H1 (cell line): Measurements from ENCODE around the gene SPON2. TPM values are rescaled to one million over a fixed set of nuclear protein-coding genes. Genes with fewer than 3 reads are reported as not detected.

Experiments
- CTCF ChIA-PET: fragments of 300-600 bp; sonication (Branson Sonifier 250); formaldehyde crosslinking; loops from one replicate; lab custom pipeline; 2021; ENCODE audit not compliant: partially characterized antibody; lab: Charles Lee
- POLR2A ChIA-PET: fragments of 300-600 bp; sonication (Branson Sonifier 250); formaldehyde crosslinking; loops from one replicate; lab custom pipeline; 2021; ENCODE audit warnings: inconsistent platforms; ENCODE audit not compliant: partially characterized antibody; lab: Charles Lee
- DNase-seq, 2 experiments: peaks; one replicate each; pipeline versions ENCODE4 v3.0.0 to v3.0.0-alpha.2; 2010 to 2022; ENCODE audit warnings: low spot score in 2 of 2, low read depth in 1 of 2, mixed read lengths in 1 of 2
- FAIRE-seq: peaks from 2 replicates; lab custom pipeline; 2011; peaks lifted over from hg19 to GRCh38; lab: Jason Lieb, UNC
- H2AFZ ChIP-seq: 2 replicates; pipeline ENCODE4 v1.8.1; 2012; ENCODE audit warnings: low read length, inconsistent platforms
- H2AK5ac ChIP-seq: 2 replicates; pipeline ENCODE4 v1.6.1; 2013; ENCODE audit warnings: low read depth, low read length
- H2BK120ac ChIP-seq: replicated peaks from 2 replicates; pipeline ENCODE3; 2013; ENCODE audit warnings: low read depth, low read length, inconsistent platforms
- H2BK12ac ChIP-seq: 2 replicates; pipeline ENCODE4 v1.6.1; 2013; ENCODE audit warnings: low read depth, low read length
- H2BK15ac ChIP-seq: 2 replicates; pipeline ENCODE4 v1.6.1; 2013; ENCODE audit warnings: low read length
- H2BK20ac ChIP-seq: 2 replicates; pipeline ENCODE4 v1.6.1; 2013; ENCODE audit warnings: low read length
- H2BK5ac ChIP-seq: 2 replicates; pipeline ENCODE4 v1.6.1; 2013; ENCODE audit warnings: low read depth, low read length
- H3K14ac ChIP-seq: 2 replicates; pipeline ENCODE4 v1.6.1; 2013; ENCODE audit warnings: inconsistent platforms; ENCODE audit not compliant: insufficient read length
- H3K18ac ChIP-seq: 2 replicates; pipeline ENCODE4 v1.6.1; 2013; ENCODE audit warnings: low read length; ENCODE audit errors: extremely low read depth
- H3K23ac ChIP-seq: 2 replicates; pipeline ENCODE4 v1.6.1; 2013; ENCODE audit warnings: inconsistent platforms; ENCODE audit not compliant: insufficient read length
- H3K23me2 ChIP-seq: 2 replicates; pipeline ENCODE4 v1.6.1; 2013; ENCODE audit warnings: low read depth, low read length
- H3K27ac ChIP-seq: 2 replicates; pipeline ENCODE4 v1.6.1; 2011; ENCODE audit warnings: low read depth, low read length, inconsistent platforms
- H3K27me3 ChIP-seq, 4 experiments: replicated peaks in 1 of 4; 1 replicate in 1 of 4; 2 replicates in 3 of 4; pipeline versions ENCODE4 v1.6.1 to v1.8.1; 2011 to 2013; ENCODE audit warnings: low read length in 3 of 4, mild to moderate bottlenecking in 3 of 4, inconsistent platforms in 2 of 4, mixed read lengths in 2 of 4, moderate library complexity in 1 of 4; ENCODE audit not compliant: control insufficient read depth in 3 of 4, insufficient read depth in 3 of 4; ENCODE audit errors: extremely low read depth in 1 of 4
- H3K36me3 ChIP-seq, 4 experiments: 2 replicates each; pipeline versions ENCODE4 v1.6.1 to v1.8.1; 2011 to 2013; ENCODE audit warnings: mild to moderate bottlenecking in 4 of 4, low read length in 3 of 4, moderate library complexity in 2 of 4, control low read depth in 1 of 4, inconsistent platforms in 1 of 4; ENCODE audit not compliant: insufficient read depth in 4 of 4, control insufficient read depth in 2 of 4
- H3K4ac ChIP-seq: replicated peaks from 2 replicates; pipeline ENCODE3; 2013; ENCODE audit warnings: low read length, low read depth, mixed read lengths, inconsistent platforms; ENCODE audit not compliant: insufficient read length
- H3K4me1 ChIP-seq, 4 experiments: replicated peaks in 1 of 4; 1 replicate in 1 of 4; 2 replicates in 3 of 4; pipeline versions ENCODE4 v1.6.1 to v1.8.1; 2011 to 2013; ENCODE audit warnings: low read length in 3 of 4, inconsistent platforms in 2 of 4, mixed read lengths in 1 of 4; ENCODE audit not compliant: insufficient read depth in 4 of 4, control insufficient read depth in 3 of 4
- H3K4me2 ChIP-seq, 2 experiments: 2 replicates each; pipeline versions ENCODE4 v1.6.1 to v1.8.1; 2011 to 2013; ENCODE audit warnings: low read depth in 2 of 2, low read length in 2 of 2, control low read depth in 1 of 2, inconsistent platforms in 1 of 2, mild to moderate bottlenecking in 1 of 2; ENCODE audit not compliant: insufficient read depth in 1 of 2
- H3K4me3 ChIP-seq, 4 experiments: fragments of 200-600, 300-600 bp in 1 of 4; sonication (generic), shearing (Covaris generic), sonication (Bioruptor Twin) in 1 of 4; 2 replicates each; pipeline versions ENCODE4 v1.5.1 to v1.8.1; 2011 to 2016; ENCODE audit warnings: low read length in 4 of 4, low read depth in 3 of 4, control low read depth in 2 of 4, inconsistent platforms in 2 of 4, mild to moderate bottlenecking in 2 of 4, mixed read lengths in 1 of 4, moderate library complexity in 1 of 4; ENCODE audit not compliant: insufficient read depth in 2 of 4; ENCODE audit errors: extremely low read depth in 1 of 4
- H3K56ac ChIP-seq: replicated peaks from 2 replicates; pipeline ENCODE3; 2013; ENCODE audit warnings: low read depth, mild to moderate bottlenecking, mixed read lengths, low read length, inconsistent platforms; ENCODE audit not compliant: insufficient read length
- H3K79me1 ChIP-seq: 2 replicates; pipeline ENCODE4 v1.6.1; 2013; ENCODE audit warnings: low read depth, low read length, control low read depth
- H3K79me2 ChIP-seq, 2 experiments: 2 replicates each; pipeline versions ENCODE4 v1.6.1 to v1.8.1; 2012 to 2013; ENCODE audit warnings: low read length in 2 of 2, mild to moderate bottlenecking in 2 of 2, inconsistent platforms in 1 of 2; ENCODE audit not compliant: insufficient read depth in 2 of 2, control insufficient read depth in 1 of 2
- H3K9ac ChIP-seq, 4 experiments: replicated peaks in 1 of 4; 1 replicate in 1 of 4; 2 replicates in 3 of 4; pipeline versions ENCODE4 v1.6.1 to v1.8.1; 2011 to 2013; ENCODE audit warnings: low read depth in 3 of 4, low read length in 3 of 4, control low read depth in 2 of 4, mild to moderate bottlenecking in 2 of 4, moderate library complexity in 2 of 4, inconsistent platforms in 1 of 4; ENCODE audit errors: extremely low read depth in 1 of 4
- H3K9me3 ChIP-seq, 2 experiments: 2 replicates each; pipeline versions ENCODE4 v1.6.1 to v1.8.1; 2012 to 2013; ENCODE audit warnings: mild to moderate bottlenecking in 2 of 2, moderate library complexity in 2 of 2, control low read depth in 1 of 2, inconsistent platforms in 1 of 2, low read depth in 1 of 2, low read length in 1 of 2, mixed read lengths in 1 of 2; ENCODE audit not compliant: insufficient read depth in 2 of 2
- H4K20me1 ChIP-seq, 2 experiments: replicated peaks in 1 of 2; 2 replicates each; pipeline versions ENCODE3 to v1.8.1; 2011 to 2013; ENCODE audit warnings: inconsistent platforms in 2 of 2, low read length in 2 of 2, mild to moderate bottlenecking in 1 of 2; ENCODE audit not compliant: insufficient read depth in 2 of 2, control insufficient read depth in 1 of 2
- H4K5ac ChIP-seq: 2 replicates; pipeline ENCODE4 v1.6.1; 2013; ENCODE audit warnings: low read length, low read depth, mixed read lengths, inconsistent platforms; ENCODE audit not compliant: insufficient read length
- H4K8ac ChIP-seq: 2 replicates; pipeline ENCODE4 v1.8.0; 2013; ENCODE audit warnings: mild to moderate bottlenecking, moderate library complexity, low read length, inconsistent platforms; ENCODE audit not compliant: insufficient read depth; ENCODE audit errors: extremely low read depth
- H4K91ac ChIP-seq: replicated peaks from 2 replicates; pipeline ENCODE3; 2013; ENCODE audit warnings: low read length, mixed read lengths, inconsistent platforms; ENCODE audit not compliant: insufficient read length
- GTF2F1 ChIP-seq: IDR thresholded peaks from 2 replicates; pipeline ENCODE4 v1.6.1; 2012; ENCODE audit warnings: low read depth, low read length, improper control_type of control experiment, borderline replicate concordance
- SP2 ChIP-seq: IDR thresholded peaks from 2 replicates; pipeline ENCODE4 v1.6.1; 2012; ENCODE audit warnings: mild to moderate bottlenecking, low read length, inconsistent platforms
- WGBS, 2 experiments: shearing (Covaris generic) in 1 of 2; methylation state at CpG; one replicate each; pipeline versions ENCODE4 v1.1.6 to v1.1.7; 2013 to 2015; ENCODE audit warnings: low lambda C conversion rate in 2 of 2, mixed read lengths in 2 of 2, inconsistent platforms in 1 of 2, low coverage in 1 of 2, missing lambda C conversion rate in 1 of 2; ENCODE audit not compliant: insufficient replicate concordance in 2 of 2, insufficient coverage in 1 of 2, insufficient read length in 1 of 2; ENCODE audit errors: extremely low coverage in 1 of 2, missing lambda C conversion rate in 1 of 2; 5-methylcytosine and 5-hydroxymethylcytosine counted together
- polyA plus RNA-seq, 7 experiments: library from polyadenylated mRNA; depleted of rRNA in 3 of 7; stranded (reverse) in 5 of 7; unstranded in 2 of 7; fragments of >200 nt in 5 of 7; fragments of 200-250 nt in 2 of 7; gene quantifications; 1 replicate in 5 of 7; 2 replicates in 1 of 7; 4 replicates in 1 of 7; pipeline versions ENCODE4 v1.2.1 to v1.2.3, GENCODE V29; 2011 to 2013; ENCODE audit warnings: missing spikeins in 2 of 7, mixed read lengths in 2 of 7
- total RNA-seq: library from RNA; stranded (reverse); fragmentation: NEBNext Ultra II Directional; extraction: Animal tissue kit (Norgen Biotek cat#: 25700); gene quantifications from 2 replicates; pipeline ENCODE4 v1.2.1, GENCODE V29; 2021
- TF ChIP-seq, protein P1 (sequence below): IDR thresholded peaks from 2 replicates; pipeline ENCODE4 v1.6.1; 2011; ENCODE audit warnings: low read length, improper control_type of control experiment

SPON2 gene
- total and polyA plus RNA-seq, 2 of the 8 experiments (the other 6 are each of a cell fraction or from before 2014, with no cell fraction given): 2.8 to 3.2 TPM

- no peak overlapping the region for H3K56ac ChIP-seq
- DNase-seq (peak in 1 of 2 experiments; percentile 45), FAIRE-seq (no peak)
- no peak overlapping the region for H4K91ac ChIP-seq
- H2AK5ac ChIP-seq: no peak overlapping the region
- no peak overlapping the region for H4K5ac ChIP-seq
- no peak overlapping the region for H3K23ac ChIP-seq
- no peak overlapping the region for H3K9ac ChIP-seq
- H3K14ac ChIP-seq: no peak overlapping the region
- no peak overlapping the region for H3K27ac ChIP-seq
- no peak overlapping the region for H3K4me2 ChIP-seq
- no peak overlapping the region for H3K4me3 ChIP-seq
- H3K4ac ChIP-seq: no peak overlapping the region
- no peak overlapping the region for H2BK20ac ChIP-seq
- ChIA-PET CTCF (interaction anchor here (0.5 to 2.0 kb wide), 6 partner anchors 10 to 644 kb away, joined by 3 to 4 read pairs (median 3); no protein-coding TSS in a partner anchor), POLR2A (no interaction called here)
- no peak overlapping the region for H2BK120ac ChIP-seq
- H3K36me3 ChIP-seq: peaks cover 0 to 3% (median 1%) of the 10 kb centered on the region in 4 experiments; a peak in 2 of 8 replicates
- H4K20me1 ChIP-seq: peaks cover 2% of the 10 kb centered on the region in 2 experiments
- no peaks in the 10 kb centered on the region for H3K79me1 ChIP-seq
- H3K27me3 ChIP-seq: no peaks in the 10 kb centered on the region
- no peak overlapping the region for H3K18ac ChIP-seq
- no peak overlapping the region for H2BK5ac ChIP-seq
- H4K8ac ChIP-seq: peak overlapping the region; percentile 51; the same call in 1 of the 2 replicates
- H3K79me2 ChIP-seq: no peaks in the 10 kb centered on the region
- no peak overlapping the region for H2AFZ ChIP-seq
- no peaks in the 10 kb centered on the region for H3K9me3 ChIP-seq
- H3K23me2 ChIP-seq: no peaks in the 10 kb centered on the region
- no peak overlapping the region for H2BK12ac ChIP-seq
- 82% methylated on average over 20 of the region's 21 CpGs; no CpG with 5 or more reads in 1 of the 2 experiments for WGBS, 2 experiments
- TF ChIP-seq, protein P1, sequence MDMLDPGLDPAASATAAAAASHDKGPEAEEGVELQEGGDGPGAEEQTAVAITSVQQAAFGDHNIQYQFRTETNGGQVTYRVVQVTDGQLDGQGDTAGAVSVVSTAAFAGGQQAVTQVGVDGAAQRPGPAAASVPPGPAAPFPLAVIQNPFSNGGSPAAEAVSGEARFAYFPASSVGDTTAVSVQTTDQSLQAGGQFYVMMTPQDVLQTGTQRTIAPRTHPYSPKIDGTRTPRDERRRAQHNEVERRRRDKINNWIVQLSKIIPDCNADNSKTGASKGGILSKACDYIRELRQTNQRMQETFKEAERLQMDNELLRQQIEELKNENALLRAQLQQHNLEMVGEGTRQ: no peak
- TF ChIP-seq GTF2F1 (no peak), SP2 (no peak)
- no peak overlapping the region for H2BK15ac ChIP-seq
- H3K4me1 ChIP-seq: no peaks in the 10 kb centered on the region
Observed at GRCh38 chr4:1206299-1207156, 34.1 kb upstream of the SPON2 start.
